ENCODE measurements around the gene F11R.
"Not testable (repeated sequence)": the region's sequence is repeated elsewhere in the genome, so short reads cannot be mapped to it uniquely, and the experiment has no call there.

F11R gene

DNA sequence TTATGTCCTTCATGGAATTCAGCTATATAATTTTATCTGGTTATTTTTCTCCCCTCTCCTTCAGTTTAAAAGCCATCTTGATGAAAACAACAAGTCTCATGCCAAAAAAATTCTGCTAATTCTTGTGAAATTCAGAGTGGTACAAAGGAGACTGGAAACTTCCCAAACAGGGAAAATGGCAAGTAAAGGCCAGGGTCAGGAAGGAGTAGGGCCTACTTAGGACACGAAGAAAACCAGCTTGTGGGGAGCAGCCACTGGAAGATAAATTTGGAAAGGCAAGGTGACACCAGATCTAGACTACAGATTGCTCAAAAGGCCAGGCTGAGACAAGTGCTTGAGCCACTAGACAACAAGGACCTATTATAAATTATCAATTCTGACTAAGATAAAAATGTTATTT, 11.5 kb upstream of the F11R start:
- no peak overlapping the region for H3K4me3 ChIP-seq (ENCODE audit: low read depth, low read length)
- TF ChIP-seq, protein P1, sequence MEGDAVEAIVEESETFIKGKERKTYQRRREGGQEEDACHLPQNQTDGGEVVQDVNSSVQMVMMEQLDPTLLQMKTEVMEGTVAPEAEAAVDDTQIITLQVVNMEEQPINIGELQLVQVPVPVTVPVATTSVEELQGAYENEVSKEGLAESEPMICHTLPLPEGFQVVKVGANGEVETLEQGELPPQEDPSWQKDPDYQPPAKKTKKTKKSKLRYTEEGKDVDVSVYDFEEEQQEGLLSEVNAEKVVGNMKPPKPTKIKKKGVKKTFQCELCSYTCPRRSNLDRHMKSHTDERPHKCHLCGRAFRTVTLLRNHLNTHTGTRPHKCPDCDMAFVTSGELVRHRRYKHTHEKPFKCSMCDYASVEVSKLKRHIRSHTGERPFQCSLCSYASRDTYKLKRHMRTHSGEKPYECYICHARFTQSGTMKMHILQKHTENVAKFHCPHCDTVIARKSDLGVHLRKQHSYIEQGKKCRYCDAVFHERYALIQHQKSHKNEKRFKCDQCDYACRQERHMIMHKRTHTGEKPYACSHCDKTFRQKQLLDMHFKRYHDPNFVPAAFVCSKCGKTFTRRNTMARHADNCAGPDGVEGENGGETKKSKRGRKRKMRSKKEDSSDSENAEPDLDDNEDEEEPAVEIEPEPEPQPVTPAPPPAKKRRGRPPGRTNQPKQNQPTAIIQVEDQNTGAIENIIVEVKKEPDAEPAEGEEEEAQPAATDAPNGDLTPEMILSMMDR (IDR thresholded peaks at IDR 0.05; ENCODE audit: low read depth, low read length): no peak
- in situ Hi-C loops (cut with HindIII; ENCODE audit: low sequenced_read_pairs): loop anchor here (25.0 kb wide), 1 partner anchor 105 kb away; the partner anchor contains the start of gene DEDD
- no peak for DNase-seq (ENCODE audit: low read depth, low spot score)

DNA sequence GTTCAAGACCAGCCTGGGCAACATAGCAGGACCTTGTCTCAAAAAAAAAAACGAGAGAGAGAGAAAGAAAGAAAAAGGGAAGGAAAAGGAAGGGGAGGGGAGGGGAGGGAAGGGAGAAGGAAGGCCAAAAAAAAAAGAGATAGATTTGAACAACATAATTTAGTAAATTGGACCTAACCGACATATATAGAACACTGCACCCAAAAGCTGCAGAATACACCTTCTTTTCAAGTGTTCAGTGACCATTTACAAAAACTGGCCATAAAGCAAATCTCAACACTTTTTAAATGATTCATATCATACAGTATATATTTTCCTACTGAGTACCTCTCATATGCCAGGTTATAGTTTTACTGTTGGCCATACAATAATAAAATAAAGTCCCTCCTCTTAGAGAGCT, 10.9 kb upstream of the F11R start:
- no peak for DNase-seq (ENCODE audit: low read depth, low spot score)
- TF ChIP-seq, protein P1 (IDR thresholded peaks at IDR 0.05; ENCODE audit: low read depth, low read length): no peak
- H3K4me3 ChIP-seq (ENCODE audit: low read depth, low read length): no peak overlapping the region
- in situ Hi-C loops (cut with HindIII; ENCODE audit: low sequenced_read_pairs): loop anchor here (25.0 kb wide), 1 partner anchor 105 kb away; the partner anchor contains the start of gene DEDD

DNA sequence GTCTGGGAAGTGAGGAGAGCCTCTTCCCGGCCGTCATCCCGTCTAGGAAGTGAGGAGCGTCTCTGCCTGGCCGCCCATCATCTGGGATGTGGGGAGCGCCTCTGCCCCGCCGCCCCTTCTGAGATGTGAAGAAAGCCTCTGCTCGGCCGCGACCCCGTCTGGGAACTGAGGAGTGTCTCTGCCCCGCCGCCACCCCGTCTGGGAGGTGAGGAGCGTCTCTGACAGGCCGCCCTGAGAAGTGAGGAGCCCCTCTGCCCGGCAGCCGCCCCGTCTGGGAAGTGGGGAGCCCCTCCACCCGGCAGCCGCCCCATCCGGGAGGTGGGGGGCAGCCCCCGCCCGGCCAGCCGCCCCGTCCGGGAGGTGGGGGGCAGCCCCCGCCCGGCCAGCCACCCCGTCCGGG, 8.5 kb upstream of the F11R start:
- not testable (repeated sequence) for DNase-seq (ENCODE audit: low read depth, low spot score); H3K4me3 ChIP-seq (ENCODE audit: low read depth, low read length)
- in situ Hi-C loops (cut with HindIII; ENCODE audit: low sequenced_read_pairs): loop anchor here (25.0 kb wide), 1 partner anchor 108 kb away; the partner anchor contains the start of gene DEDD

DNA sequence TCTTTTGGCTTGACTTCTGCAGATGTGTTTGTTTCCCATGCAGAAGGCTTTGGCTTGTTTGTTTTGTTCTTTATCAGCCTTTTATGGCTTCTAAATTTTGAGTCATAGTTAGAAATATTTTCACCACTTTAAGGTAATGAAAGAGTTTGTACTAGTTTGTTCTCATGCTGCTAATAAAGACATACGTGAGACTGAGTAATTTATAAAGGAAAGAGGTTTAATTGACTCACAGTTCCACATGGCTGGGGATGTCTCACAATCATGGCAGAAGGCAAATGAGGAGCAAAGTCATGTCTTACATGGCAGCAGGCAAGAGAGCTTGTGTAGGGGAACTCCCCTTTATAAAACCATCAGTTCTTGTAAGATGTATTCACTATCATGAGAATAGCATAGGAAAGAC, 6.0 kb upstream of the F11R start:
- DNase-seq (ENCODE audit: low read depth, low spot score); H3K4me3 ChIP-seq (ENCODE audit: low read depth, low read length): not testable (repeated sequence)
- in situ Hi-C loops (cut with HindIII; ENCODE audit: low sequenced_read_pairs): loop anchor here (25.0 kb wide), 1 partner anchor 110 kb away; the partner anchor contains the start of gene DEDD

DNA sequence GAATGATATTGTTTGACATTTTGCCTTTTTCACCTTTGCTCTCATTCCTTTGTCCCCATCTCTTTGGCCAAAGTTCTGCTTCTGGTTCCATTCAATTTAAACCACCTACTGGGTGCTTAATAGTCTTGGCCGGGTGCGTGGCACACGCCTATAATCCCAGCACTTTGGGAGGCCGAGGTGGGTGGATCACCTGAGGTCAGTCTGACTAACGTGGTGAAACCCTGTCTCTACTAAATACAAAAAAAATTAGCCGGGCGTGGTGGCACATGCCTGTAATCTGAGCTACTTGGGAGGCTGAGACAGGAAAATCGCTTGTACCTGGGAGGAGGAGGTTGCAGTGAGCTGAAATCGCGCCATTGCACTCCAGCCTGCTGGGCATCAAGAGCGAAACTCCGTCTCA, 1.5 kb upstream of the F11R start:
- DNase-seq (ENCODE audit: low read depth, low spot score); in situ Hi-C loops (cut with HindIII; ENCODE audit: low sequenced_read_pairs); H3K4me3 ChIP-seq (ENCODE audit: low read depth, low read length): not testable (repeated sequence)

DNA sequence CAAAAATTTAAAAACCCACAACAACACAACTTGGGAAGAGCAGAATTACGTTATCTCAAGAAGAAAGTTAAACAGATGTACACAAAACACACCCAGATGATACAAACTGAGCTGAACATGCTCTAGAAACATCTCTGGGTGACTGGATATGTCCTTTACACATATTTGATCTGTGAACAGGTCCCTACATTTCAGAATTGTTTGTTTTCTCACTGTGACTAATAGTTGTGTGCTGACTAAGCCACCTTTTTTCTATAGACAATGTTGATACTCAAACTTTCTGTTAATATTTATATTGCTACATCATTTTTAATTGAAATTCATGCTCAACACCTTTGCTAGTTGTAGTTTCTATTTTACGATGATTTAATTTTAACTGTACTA, 1.0 kb upstream of the F11R start:
- H3K4me3 ChIP-seq (ENCODE audit: low read depth, low read length): no peak overlapping the region
- DNase-seq (ENCODE audit: low read depth, low spot score): no peak
- TF ChIP-seq, protein P1 (IDR thresholded peaks at IDR 0.05; ENCODE audit: low read depth, low read length): no peak
- in situ Hi-C loops (cut with HindIII; ENCODE audit: low sequenced_read_pairs): no loop called here

DNA sequence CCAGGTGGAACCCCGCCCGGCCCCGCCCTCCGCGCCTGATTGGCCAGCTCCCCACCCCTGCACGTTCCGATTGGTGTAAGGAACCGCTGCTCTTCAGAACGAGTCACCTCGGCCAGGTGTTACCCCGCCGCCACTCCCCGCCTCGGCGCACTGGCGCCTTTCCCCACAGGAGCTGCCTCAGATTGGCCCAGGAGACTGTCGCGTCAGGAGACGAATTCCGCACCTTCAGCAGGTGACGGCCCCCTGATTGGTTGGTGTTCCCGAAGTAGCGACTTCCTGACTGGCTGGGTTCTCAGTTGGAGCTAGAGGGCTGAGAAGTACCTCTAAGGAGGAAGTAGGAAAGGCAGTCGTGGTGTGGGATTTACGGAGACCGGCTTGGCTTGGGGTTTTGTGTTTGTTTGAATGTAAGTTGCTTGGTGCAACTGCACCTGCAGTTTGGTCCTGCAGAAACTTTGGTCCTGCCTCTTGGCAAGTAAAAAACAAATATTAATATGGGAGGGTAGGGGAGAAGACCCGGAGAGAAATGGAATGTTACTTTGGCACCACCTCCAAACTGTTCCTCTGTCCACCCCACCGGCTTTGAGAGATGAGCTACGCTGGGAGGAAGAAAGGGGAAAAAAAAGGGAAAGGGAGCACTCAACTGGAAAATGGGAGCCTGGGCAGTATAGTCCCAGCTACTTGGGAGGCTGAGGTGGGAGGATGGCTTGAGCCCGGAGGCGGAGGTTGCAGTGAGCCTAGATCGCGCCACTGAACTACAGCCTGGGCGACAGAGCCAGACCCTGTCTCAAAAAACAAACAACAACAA, 415 bp upstream of the F11R start:
- TF ChIP-seq, protein P1 (IDR thresholded peaks at IDR 0.05; ENCODE audit: low read depth, low read length): no peak
- peak overlapping the region; percentile 51 for H3K4me3 ChIP-seq (ENCODE audit: low read depth, low read length)
- no peak for DNase-seq (ENCODE audit: low read depth, low spot score)
- in situ Hi-C loops (cut with HindIII; ENCODE audit: low sequenced_read_pairs): no loop called here

DNA sequence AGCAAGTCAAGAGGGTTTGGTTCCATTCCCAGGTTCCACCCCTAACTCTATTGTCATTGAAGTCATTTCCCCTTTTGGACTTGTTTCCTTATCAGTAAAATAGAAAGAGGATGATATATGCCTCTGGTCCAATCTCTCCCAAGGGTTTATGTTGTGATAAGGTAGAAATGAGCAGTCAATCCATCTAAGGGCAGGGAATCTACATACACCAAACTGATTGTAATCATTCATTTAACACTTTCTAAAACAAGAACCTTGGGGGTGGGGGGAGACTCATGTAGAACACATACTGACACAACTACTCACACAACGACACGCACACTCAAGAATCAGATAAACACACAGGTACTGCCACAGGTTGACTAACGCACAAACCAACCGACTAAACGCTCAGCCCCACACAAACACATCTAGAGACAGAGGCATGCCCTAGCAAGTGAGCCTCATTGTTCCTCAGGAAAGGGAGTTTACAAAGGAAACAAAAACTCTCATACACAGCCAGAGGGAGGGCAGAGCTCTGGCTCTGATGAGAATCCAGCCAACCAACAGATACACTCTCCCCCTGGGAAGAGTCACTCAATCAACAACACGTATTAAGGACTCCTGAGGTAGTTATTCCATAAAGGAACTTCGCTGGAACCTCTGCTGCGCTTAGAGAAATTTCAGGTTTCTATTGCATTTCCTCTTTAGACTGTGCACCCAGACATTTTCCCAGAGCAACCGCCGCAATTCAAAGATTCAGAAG, 1.0 kb downstream of the F11R start:
- DNase-seq (ENCODE audit: low read depth, low spot score): no peak
- TF ChIP-seq, protein P1 (IDR thresholded peaks at IDR 0.05; ENCODE audit: low read depth, low read length): no peak
- in situ Hi-C loops (cut with HindIII; ENCODE audit: low sequenced_read_pairs): no loop called here
- peak overlapping the region; percentile 51 for H3K4me3 ChIP-seq (ENCODE audit: low read depth, low read length)

DNA sequence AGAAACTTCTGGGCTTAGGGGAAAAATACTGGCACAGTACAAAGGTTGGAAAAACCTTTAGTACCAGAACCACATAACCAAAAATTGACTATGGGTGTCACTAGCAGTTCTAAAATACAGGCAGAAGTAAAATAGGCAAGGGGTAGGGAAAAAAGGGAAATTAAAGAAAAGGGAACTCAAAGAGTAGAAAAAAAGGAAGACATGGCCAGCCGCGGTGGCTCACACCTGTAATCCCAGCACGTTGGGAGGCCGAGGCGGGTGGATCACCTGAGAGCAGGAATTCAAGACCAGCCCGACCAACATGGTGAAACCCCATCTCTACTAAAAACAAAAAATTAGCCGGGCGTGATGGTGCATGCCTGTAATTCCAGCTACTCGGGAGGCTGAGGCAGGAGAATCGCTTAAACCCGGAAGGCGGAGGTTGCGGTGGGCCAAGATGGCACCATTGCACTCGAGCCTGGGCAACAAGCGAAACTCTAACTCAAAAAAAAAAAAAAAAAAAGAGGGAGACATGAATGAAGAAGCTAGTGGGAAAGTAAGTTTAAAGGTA, 1.8 kb downstream of the F11R start:
- in situ Hi-C loops (cut with HindIII; ENCODE audit: low sequenced_read_pairs); H3K4me3 ChIP-seq (ENCODE audit: low read depth, low read length); DNase-seq (ENCODE audit: low read depth, low spot score): not testable (repeated sequence)

All from astrocyte of the spinal cord (primary cell).